Measurements from ENCODE around the gene AFAP1L1. TPM values are rescaled to one million over a fixed set of nuclear protein-coding genes. Genes with fewer than 3 reads are reported as not detected.
A peak's percentile ranks its signal among the peaks of the same experiment; 100 is the strongest.

AFAP1L1 gene
- total and polyA plus RNA-seq, 4 donors, result 2.1 to 11.6 (median 4.0) TPM

DNA sequence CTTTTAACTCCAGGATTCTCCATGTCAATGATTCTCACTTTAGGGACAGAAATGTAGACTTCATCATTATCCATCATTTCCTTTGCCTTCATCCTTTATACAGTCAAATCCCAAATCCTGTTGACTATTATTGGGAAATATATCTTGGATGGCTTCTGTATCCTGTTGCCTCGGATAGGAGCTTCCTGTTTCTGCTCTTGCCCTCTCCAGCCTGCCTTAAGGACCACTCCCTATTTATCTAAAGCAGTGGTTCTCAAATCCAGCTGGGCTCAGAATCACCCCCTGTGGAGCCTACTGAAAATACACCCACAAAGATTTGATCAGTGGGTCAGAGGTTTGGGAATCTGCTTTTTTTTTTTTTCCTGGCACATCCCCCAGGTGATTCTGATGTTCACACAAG is 8.5 kb downstream of the AFAP1L1 start:
- DNase-seq (ENCODE audit: low spot score), result no peak
- Histone ChIP-seq H3K4me1 (ENCODE audit: control insufficient read depth in 4 of 4, insufficient read depth in 4 of 4, low read length in 3 of 4) (no peaks in the 10 kb centered on the region), H3K27ac (ENCODE audit: low read depth in 1 of 2, low read length in 2 of 2) (no peak overlapping the region), H3K9me3 (ENCODE audit: control insufficient read depth in 4 of 4, low read length in 3 of 4) (no peaks in the 10 kb centered on the region), H3K9ac (ENCODE audit: low read depth in 1 of 2, low read length in 2 of 2) (no peak overlapping the region), H3K4me3 (ENCODE audit: low read depth in 1 of 3, low read length in 3 of 3) (no peak overlapping the region), H3K36me3 (ENCODE audit: control insufficient read depth in 4 of 4, insufficient read depth in 3 of 4, low read depth in 1 of 4, low read length in 3 of 4) (no peaks in the 10 kb centered on the region), H3K27me3 (ENCODE audit: control insufficient read depth in 4 of 4, insufficient read depth in 4 of 4, low read length in 3 of 4) (no peaks in the 10 kb centered on the region)
- TF ChIP-seq GABPA (IDR thresholded peaks at IDR 0.05 in 1 of 2, conservative IDR thresholded peaks at IDR 0.05 in 1 of 2) (no peak), NR2F2 (IDR thresholded peaks at IDR 0.05) (peak; percentile 49)
- WGBS, result 41% methylated on average over 1 of the region's 1 CpG

DNA sequence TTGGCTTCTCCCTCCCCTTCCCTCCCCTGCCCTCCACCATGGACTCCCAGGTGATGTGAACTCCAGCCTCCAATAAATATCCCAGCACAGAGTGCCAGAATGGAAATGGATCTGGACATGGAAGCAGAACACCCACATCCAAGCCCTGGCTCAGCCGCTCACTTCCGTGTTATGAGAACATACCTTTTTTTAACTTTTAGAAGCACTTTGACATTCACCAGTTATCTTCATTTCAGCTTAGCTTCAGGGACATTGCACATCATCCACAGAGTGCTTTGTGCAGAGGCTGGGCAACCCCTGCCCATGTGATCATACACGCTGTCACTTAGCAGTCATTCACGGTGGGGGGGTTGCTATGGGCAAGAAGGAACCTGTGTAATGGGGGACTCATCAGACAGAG is 9.1 kb downstream of the AFAP1L1 start:
- Histone ChIP-seq H3K27me3 (ENCODE audit: control insufficient read depth in 4 of 4, insufficient read depth in 4 of 4, low read length in 3 of 4) (no peaks in the 10 kb centered on the region), H3K4me1 (ENCODE audit: control insufficient read depth in 4 of 4, insufficient read depth in 4 of 4, low read length in 3 of 4) (no peaks in the 10 kb centered on the region), H3K27ac (ENCODE audit: low read depth in 1 of 2, low read length in 2 of 2) (no peak overlapping the region), H3K9ac (ENCODE audit: low read depth in 1 of 2, low read length in 2 of 2) (no peak overlapping the region), H3K4me3 (ENCODE audit: low read depth in 1 of 3, low read length in 3 of 3) (no peak overlapping the region), H3K9me3 (ENCODE audit: control insufficient read depth in 4 of 4, low read length in 3 of 4) (no peaks in the 10 kb centered on the region), H3K36me3 (ENCODE audit: control insufficient read depth in 4 of 4, insufficient read depth in 3 of 4, low read depth in 1 of 4, low read length in 3 of 4) (no peaks in the 10 kb centered on the region)
- 92% methylated on average over 4 of the region's 4 CpGs for WGBS
- DNase-seq (ENCODE audit: low spot score), result no peak
- no peak for TF ChIP-seq JUND (IDR thresholded peaks at IDR 0.05)
- no peak for TF ChIP-seq EGR1 (IDR thresholded peaks at IDR 0.05; ENCODE audit: low read depth in 2 of 2)
- no peak for TF ChIP-seq NR2F2 (IDR thresholded peaks at IDR 0.05)
- TF ChIP-seq TAF1 (conservative IDR thresholded peaks at IDR 0.05), result no peak
- TF ChIP-seq, protein P1, sequence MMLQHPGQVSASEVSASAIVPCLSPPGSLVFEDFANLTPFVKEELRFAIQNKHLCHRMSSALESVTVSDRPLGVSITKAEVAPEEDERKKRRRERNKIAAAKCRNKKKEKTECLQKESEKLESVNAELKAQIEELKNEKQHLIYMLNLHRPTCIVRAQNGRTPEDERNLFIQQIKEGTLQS (IDR thresholded peaks at IDR 0.05), result no peak
- TF ChIP-seq GABPA (IDR thresholded peaks at IDR 0.05 in 1 of 2, conservative IDR thresholded peaks at IDR 0.05 in 1 of 2), result no peak
- no peak for TF ChIP-seq FOXA2 (IDR thresholded peaks at IDR 0.05)
- TF ChIP-seq, protein P2, sequence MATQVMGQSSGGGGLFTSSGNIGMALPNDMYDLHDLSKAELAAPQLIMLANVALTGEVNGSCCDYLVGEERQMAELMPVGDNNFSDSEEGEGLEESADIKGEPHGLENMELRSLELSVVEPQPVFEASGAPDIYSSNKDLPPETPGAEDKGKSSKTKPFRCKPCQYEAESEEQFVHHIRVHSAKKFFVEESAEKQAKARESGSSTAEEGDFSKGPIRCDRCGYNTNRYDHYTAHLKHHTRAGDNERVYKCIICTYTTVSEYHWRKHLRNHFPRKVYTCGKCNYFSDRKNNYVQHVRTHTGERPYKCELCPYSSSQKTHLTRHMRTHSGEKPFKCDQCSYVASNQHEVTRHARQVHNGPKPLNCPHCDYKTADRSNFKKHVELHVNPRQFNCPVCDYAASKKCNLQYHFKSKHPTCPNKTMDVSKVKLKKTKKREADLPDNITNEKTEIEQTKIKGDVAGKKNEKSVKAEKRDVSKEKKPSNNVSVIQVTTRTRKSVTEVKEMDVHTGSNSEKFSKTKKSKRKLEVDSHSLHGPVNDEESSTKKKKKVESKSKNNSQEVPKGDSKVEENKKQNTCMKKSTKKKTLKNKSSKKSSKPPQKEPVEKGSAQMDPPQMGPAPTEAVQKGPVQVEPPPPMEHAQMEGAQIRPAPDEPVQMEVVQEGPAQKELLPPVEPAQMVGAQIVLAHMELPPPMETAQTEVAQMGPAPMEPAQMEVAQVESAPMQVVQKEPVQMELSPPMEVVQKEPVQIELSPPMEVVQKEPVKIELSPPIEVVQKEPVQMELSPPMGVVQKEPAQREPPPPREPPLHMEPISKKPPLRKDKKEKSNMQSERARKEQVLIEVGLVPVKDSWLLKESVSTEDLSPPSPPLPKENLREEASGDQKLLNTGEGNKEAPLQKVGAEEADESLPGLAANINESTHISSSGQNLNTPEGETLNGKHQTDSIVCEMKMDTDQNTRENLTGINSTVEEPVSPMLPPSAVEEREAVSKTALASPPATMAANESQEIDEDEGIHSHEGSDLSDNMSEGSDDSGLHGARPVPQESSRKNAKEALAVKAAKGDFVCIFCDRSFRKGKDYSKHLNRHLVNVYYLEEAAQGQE (IDR thresholded peaks at IDR 0.05), result no peak
- TF ChIP-seq, protein P3, sequence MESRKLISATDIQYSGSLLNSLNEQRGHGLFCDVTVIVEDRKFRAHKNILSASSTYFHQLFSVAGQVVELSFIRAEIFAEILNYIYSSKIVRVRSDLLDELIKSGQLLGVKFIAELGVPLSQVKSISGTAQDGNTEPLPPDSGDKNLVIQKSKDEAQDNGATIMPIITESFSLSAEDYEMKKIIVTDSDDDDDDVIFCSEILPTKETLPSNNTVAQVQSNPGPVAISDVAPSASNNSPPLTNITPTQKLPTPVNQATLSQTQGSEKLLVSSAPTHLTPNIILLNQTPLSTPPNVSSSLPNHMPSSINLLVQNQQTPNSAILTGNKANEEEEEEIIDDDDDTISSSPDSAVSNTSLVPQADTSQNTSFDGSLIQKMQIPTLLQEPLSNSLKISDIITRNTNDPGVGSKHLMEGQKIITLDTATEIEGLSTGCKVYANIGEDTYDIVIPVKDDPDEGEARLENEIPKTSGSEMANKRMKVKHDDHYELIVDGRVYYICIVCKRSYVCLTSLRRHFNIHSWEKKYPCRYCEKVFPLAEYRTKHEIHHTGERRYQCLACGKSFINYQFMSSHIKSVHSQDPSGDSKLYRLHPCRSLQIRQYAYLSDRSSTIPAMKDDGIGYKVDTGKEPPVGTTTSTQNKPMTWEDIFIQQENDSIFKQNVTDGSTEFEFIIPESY (IDR thresholded peaks at IDR 0.05), result no peak
- no peak for TF ChIP-seq SP1 (IDR thresholded peaks at IDR 0.05)
- TF ChIP-seq HNF4G (IDR thresholded peaks at IDR 0.05), result no peak
- TF ChIP-seq RXRA (IDR thresholded peaks at IDR 0.05), result no peak
- TF ChIP-seq, protein P4, sequence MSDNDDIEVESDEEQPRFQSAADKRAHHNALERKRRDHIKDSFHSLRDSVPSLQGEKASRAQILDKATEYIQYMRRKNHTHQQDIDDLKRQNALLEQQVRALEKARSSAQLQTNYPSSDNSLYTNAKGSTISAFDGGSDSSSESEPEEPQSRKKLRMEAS (IDR thresholded peaks at IDR 0.05), result no peak
- TF ChIP-seq, protein P5, sequence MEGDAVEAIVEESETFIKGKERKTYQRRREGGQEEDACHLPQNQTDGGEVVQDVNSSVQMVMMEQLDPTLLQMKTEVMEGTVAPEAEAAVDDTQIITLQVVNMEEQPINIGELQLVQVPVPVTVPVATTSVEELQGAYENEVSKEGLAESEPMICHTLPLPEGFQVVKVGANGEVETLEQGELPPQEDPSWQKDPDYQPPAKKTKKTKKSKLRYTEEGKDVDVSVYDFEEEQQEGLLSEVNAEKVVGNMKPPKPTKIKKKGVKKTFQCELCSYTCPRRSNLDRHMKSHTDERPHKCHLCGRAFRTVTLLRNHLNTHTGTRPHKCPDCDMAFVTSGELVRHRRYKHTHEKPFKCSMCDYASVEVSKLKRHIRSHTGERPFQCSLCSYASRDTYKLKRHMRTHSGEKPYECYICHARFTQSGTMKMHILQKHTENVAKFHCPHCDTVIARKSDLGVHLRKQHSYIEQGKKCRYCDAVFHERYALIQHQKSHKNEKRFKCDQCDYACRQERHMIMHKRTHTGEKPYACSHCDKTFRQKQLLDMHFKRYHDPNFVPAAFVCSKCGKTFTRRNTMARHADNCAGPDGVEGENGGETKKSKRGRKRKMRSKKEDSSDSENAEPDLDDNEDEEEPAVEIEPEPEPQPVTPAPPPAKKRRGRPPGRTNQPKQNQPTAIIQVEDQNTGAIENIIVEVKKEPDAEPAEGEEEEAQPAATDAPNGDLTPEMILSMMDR (IDR thresholded peaks at IDR 0.05; ENCODE audit: low read depth, low read length, missing input control), result no peak
- TF ChIP-seq FOXA1 (IDR thresholded peaks at IDR 0.05), result no peak

Data from liver (tissue), 9 donors.